K562 (cell line): ENCODE data around the gene SLC6A6.

Experiments
- COPS2 ChIP-seq: fragments of 450-650 bp; conservative IDR thresholded peaks from 2 replicates; pipeline ENCODE4 v1.6.1; 2016; ENCODE audit warnings: mild to moderate bottlenecking, moderate library complexity
- ELF4 ChIP-seq: fragments of 450-650 bp; formaldehyde crosslinking; IDR thresholded peaks from 2 replicates; pipeline ENCODE4 v1.4.0; 2022; ENCODE audit warnings: missing genetic modification characterization
- FOXK1 ChIP-seq: sonication (generic); formaldehyde crosslinking; IDR thresholded peaks from 2 replicates; pipeline ENCODE4 v1.8.0; 2022; ENCODE audit warnings: missing genetic modification reagents, mild to moderate bottlenecking, borderline replicate concordance
- HIVEP1 ChIP-seq: fragments of 250-450 bp; sonication (Bioruptor Pico); IDR thresholded peaks from 2 replicates; pipeline ENCODE4 v1.4.0; 2020; ENCODE audit warnings: mild to moderate bottlenecking
- JUND ChIP-seq, 2 experiments: IDR thresholded peaks; 2 replicates in 1 of 2; 3 replicates in 1 of 2; pipeline ENCODE4 v1.6.1; 2011; ENCODE audit warnings: borderline replicate concordance in 2 of 2, low read depth in 2 of 2, low read length in 2 of 2, improper control_type of control experiment in 1 of 2, missing biosample characterization in 1 of 2, missing genetic modification characterization in 1 of 2, missing genetic modification reagents in 1 of 2
- KLF13 ChIP-seq: fragments of 450-650 bp; IDR thresholded peaks from 2 replicates; pipeline ENCODE4 v1.6.1; 2016; ENCODE audit warnings: missing genetic modification characterization, low read depth, mild to moderate bottlenecking, missing compliant biosample characterization, moderate library complexity, borderline replicate concordance
- KLF6 ChIP-seq: fragments of 250-450 bp; sonication (Bioruptor Pico); IDR thresholded peaks from 2 replicates; pipeline ENCODE4 v1.4.0; 2020; ENCODE audit warnings: mild to moderate bottlenecking, moderate library complexity, borderline replicate concordance
- POLR2A ChIP-seq: fragments of 450-650 bp; conservative IDR thresholded peaks from 2 replicates; pipeline ENCODE4 v1.6.1; 2016
- ZNF232 ChIP-seq: sonication (generic); formaldehyde crosslinking; IDR thresholded peaks from 2 replicates; pipeline ENCODE4 v1.8.0; 2022; ENCODE audit warnings: mild to moderate bottlenecking, missing genetic modification reagents
- TF ChIP-seq, protein P1 (sequence below), 3 experiments: IDR thresholded peaks in 2 of 3; conservative IDR thresholded peaks in 1 of 3; 2 replicates each; pipeline ENCODE4 v1.5.1; 2011 to 2012; ENCODE audit warnings: low read length in 3 of 3, mild to moderate bottlenecking in 3 of 3, control low read depth in 2 of 3, improper control_type of control experiment in 1 of 3, inconsistent platforms in 1 of 3, low read depth in 1 of 3, mixed read lengths in 1 of 3, moderate library complexity in 1 of 3; ENCODE audit not compliant: insufficient read depth in 2 of 3
- TF ChIP-seq, protein P2 (sequence below), 3 experiments: fragments of 200-800 bp in 1 of 3; fragments of 250-450 bp in 1 of 3; fragments of 450-650 bp in 1 of 3; sonication (Bioruptor Pico) in 1 of 3; sonication (Bioruptor generic) in 1 of 3; formaldehyde crosslinking in 1 of 3; IDR thresholded peaks; 2 replicates each; pipeline versions ENCODE4 v1.6.1 to v1.8.0; 2016 to 2022; ENCODE audit warnings: mild to moderate bottlenecking in 2 of 3, missing genetic modification characterization in 2 of 3, missing compliant biosample characterization in 1 of 3, moderate library complexity in 1 of 3

DNA sequence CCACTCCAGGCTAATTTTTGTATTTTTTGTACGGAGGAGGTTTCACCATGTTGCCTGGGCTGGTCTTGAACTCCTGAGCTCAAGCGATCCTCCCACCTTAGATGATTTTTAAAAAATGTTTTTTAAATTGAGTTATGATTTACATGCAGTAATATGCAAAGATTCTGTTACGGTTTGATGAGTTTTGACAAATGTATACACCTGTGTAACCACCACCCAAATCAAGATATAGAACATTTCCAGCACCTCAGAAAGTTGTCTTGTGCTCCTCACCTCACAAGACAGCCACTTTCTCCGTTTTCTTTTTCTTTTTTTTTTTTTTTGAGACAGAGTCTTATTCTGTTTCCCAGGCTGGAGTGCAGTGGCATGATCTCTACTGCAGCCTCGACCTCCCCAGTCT, 4.8 kb downstream of the SLC6A6 start:
- no peak for TF ChIP-seq COPS2
- no peak for TF ChIP-seq POLR2A
- TF ChIP-seq ELF4 (CRISPR knock-in tag), result no peak
- TF ChIP-seq, protein P1, sequence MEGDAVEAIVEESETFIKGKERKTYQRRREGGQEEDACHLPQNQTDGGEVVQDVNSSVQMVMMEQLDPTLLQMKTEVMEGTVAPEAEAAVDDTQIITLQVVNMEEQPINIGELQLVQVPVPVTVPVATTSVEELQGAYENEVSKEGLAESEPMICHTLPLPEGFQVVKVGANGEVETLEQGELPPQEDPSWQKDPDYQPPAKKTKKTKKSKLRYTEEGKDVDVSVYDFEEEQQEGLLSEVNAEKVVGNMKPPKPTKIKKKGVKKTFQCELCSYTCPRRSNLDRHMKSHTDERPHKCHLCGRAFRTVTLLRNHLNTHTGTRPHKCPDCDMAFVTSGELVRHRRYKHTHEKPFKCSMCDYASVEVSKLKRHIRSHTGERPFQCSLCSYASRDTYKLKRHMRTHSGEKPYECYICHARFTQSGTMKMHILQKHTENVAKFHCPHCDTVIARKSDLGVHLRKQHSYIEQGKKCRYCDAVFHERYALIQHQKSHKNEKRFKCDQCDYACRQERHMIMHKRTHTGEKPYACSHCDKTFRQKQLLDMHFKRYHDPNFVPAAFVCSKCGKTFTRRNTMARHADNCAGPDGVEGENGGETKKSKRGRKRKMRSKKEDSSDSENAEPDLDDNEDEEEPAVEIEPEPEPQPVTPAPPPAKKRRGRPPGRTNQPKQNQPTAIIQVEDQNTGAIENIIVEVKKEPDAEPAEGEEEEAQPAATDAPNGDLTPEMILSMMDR (IDR thresholded peaks at IDR 0.05 in 2 of 3, conservative IDR thresholded peaks at IDR 0.05 in 1 of 3; ENCODE audit: insufficient read depth in 2 of 3, low read depth in 1 of 3, low read length in 3 of 3), result no peak
- no peak for TF ChIP-seq HIVEP1 (CRISPR knock-in tag)
- TF ChIP-seq ZNF232 (CRISPR knock-in tag), result no peak
- TF ChIP-seq JUND (IDR thresholded peaks at IDR 0.05; ENCODE audit: borderline replicate concordance, low read depth, low read length), result no peak
- no peak for TF ChIP-seq JUND (tag; IDR thresholded peaks at IDR 0.05; ENCODE audit: borderline replicate concordance, low read depth, low read length)
- TF ChIP-seq FOXK1, result no peak
- TF ChIP-seq KLF13 (tag), result no peak
- TF ChIP-seq, protein P2, sequence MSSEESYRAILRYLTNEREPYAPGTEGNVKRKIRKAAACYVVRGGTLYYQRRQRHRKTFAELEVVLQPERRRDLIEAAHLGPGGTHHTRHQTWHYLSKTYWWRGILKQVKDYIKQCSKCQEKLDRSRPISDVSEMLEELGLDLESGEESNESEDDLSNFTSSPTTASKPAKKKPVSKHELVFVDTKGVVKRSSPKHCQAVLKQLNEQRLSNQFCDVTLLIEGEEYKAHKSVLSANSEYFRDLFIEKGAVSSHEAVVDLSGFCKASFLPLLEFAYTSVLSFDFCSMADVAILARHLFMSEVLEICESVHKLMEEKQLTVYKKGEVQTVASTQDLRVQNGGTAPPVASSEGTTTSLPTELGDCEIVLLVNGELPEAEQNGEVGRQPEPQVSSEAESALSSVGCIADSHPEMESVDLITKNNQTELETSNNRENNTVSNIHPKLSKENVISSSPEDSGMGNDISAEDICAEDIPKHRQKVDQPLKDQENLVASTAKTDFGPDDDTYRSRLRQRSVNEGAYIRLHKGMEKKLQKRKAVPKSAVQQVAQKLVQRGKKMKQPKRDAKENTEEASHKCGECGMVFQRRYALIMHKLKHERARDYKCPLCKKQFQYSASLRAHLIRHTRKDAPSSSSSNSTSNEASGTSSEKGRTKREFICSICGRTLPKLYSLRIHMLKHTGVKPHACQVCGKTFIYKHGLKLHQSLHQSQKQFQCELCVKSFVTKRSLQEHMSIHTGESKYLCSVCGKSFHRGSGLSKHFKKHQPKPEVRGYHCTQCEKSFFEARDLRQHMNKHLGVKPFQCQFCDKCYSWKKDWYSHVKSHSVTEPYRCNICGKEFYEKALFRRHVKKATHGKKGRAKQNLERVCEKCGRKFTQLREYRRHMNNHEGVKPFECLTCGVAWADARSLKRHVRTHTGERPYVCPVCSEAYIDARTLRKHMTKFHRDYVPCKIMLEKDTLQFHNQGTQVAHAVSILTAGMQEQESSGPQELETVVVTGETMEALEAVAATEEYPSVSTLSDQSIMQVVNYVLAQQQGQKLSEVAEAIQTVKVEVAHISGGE (CRISPR knock-in tag; IDR thresholded peaks at IDR 0.05), result no peak
- TF ChIP-seq KLF6, result no peak
